DND-41 (cell line): ENCODE data around the gene RYR3.

ENCODE experiments used
- EZH2 ChIP-seq: IDR thresholded peaks from 3 replicates; pipeline ENCODE4 v1.6.1; 2012; ENCODE audit warnings: borderline replicate concordance, low read depth, mild to moderate bottlenecking, moderate library complexity, low read length, inconsistent platforms; ENCODE audit not compliant: severe bottlenecking
- TF ChIP-seq, protein P1 (sequence below): IDR thresholded peaks from 2 replicates; pipeline ENCODE4 v1.5.1; 2012; ENCODE audit warnings: borderline replicate concordance, low read length, moderate library complexity, mild to moderate bottlenecking; ENCODE audit not compliant: poor library complexity, severe bottlenecking; ENCODE audit errors: extremely low read depth

DNA sequence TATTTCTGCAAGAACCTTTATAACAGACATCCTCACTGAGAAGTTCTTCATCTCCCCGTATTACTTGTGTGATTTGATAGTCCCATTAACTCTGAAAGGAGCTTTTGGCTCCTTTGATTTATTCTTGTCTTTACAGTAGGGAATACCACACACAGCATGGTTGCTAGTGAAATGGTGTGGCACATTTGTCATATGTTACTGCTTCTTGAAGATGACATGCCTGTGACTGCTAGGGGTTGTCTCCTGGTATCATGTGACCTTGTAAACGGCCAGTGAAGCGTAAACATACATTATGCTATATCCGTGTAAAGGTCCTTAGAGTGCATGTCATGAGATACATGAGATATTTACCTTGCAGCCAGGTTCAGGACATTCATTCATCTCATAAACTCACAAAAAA lies 197.9 kb downstream of the RYR3 start:
- TF ChIP-seq, protein P1, sequence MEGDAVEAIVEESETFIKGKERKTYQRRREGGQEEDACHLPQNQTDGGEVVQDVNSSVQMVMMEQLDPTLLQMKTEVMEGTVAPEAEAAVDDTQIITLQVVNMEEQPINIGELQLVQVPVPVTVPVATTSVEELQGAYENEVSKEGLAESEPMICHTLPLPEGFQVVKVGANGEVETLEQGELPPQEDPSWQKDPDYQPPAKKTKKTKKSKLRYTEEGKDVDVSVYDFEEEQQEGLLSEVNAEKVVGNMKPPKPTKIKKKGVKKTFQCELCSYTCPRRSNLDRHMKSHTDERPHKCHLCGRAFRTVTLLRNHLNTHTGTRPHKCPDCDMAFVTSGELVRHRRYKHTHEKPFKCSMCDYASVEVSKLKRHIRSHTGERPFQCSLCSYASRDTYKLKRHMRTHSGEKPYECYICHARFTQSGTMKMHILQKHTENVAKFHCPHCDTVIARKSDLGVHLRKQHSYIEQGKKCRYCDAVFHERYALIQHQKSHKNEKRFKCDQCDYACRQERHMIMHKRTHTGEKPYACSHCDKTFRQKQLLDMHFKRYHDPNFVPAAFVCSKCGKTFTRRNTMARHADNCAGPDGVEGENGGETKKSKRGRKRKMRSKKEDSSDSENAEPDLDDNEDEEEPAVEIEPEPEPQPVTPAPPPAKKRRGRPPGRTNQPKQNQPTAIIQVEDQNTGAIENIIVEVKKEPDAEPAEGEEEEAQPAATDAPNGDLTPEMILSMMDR = no peak
- no peak for TF ChIP-seq EZH2
